Stimulated activated naive CD8-positive, alpha-beta T cell treated with anti-CD3 and anti-CD28 coated beads, Interleukin-15, amount 100 ng/mL, for 72 hours (primary cell): ENCODE results near the gene KIF19.
"Not testable (repeated sequence)": the region's sequence is repeated elsewhere in the genome, so short reads cannot be mapped to it uniquely, and the experiment has no call there.

ENCODE experiments used
- ATAC-seq: fragments of 150-1000 bp; cut with Tn5 transposase; 2 replicates; pipeline ENCODE4 v1.10.0; 2021; ENCODE audit warnings: mild to moderate bottlenecking, moderate library complexity
- DNase-seq, 2 donors: peaks; one replicate each; pipeline ENCODE4 v3.0.0; 2021 to 2022
- H3K27ac Mint-ChIP-seq, 2 donors: one replicate each; pipeline ENCODE4 v1.8.0; 2022; ENCODE audit warnings: mild to moderate bottlenecking in 2 of 2, mixed read lengths in 2 of 2, moderate library complexity in 2 of 2
- H3K27me3 Mint-ChIP-seq: one replicate; pipeline ENCODE4 v1.8.0; 2022; ENCODE audit warnings: mixed read lengths
- H3K4me1 Mint-ChIP-seq: one replicate; pipeline ENCODE4 v1.8.0; 2022; ENCODE audit warnings: mild to moderate bottlenecking, mixed read lengths
- H3K4me3 Mint-ChIP-seq, 2 donors: one replicate each; pipeline ENCODE4 v1.8.0; 2022; ENCODE audit warnings: mild to moderate bottlenecking in 2 of 2, mixed read lengths in 2 of 2, moderate library complexity in 1 of 2
- H3K9me3 Mint-ChIP-seq, 2 donors: one replicate each; pipeline ENCODE4 v1.8.0; 2022; ENCODE audit warnings: mixed read lengths in 2 of 2

The KIF19 gene

GRCh38 chr17:74394977-74395376 is 69.0 kb downstream of the KIF19 start:
- Mint-ChIP-seq H3K4me1 (no peaks in the 10 kb centered on the region), H3K9me3 (no peaks in the 10 kb centered on the region), H3K27ac (no peak overlapping the region), H3K27me3 (no peaks in the 10 kb centered on the region), H3K4me3 (no peak overlapping the region)
- no peak for DNase-seq
- ATAC-seq: no peak

- Mint-ChIP-seq H3K9me3 (no peaks in the 10 kb centered on the region), H3K4me1 (no peaks in the 10 kb centered on the region), H3K4me3 (no peak overlapping the region), H3K27ac (no peak overlapping the region), H3K27me3 (no peaks in the 10 kb centered on the region)
- ATAC-seq (no peak), DNase-seq (no peak)
Measured at GRCh38 chr17:74396567-74396966, 70.5 kb downstream of the KIF19 start.

GRCh38 chr17:74402048-74402447 is 76.0 kb downstream of the KIF19 start:
- no peaks in the 10 kb centered on the region for H3K9me3 Mint-ChIP-seq
- H3K4me1 Mint-ChIP-seq: no peaks in the 10 kb centered on the region
- DNase-seq: no peak
- ATAC-seq: no peak
- H3K4me3 Mint-ChIP-seq: no peak overlapping the region
- H3K27ac Mint-ChIP-seq: no peak overlapping the region
- peaks cover 9% of the 10 kb centered on the region for H3K27me3 Mint-ChIP-seq

- no peaks in the 10 kb centered on the region for H3K9me3 Mint-ChIP-seq
- H3K4me3 Mint-ChIP-seq: no peak overlapping the region
- peak overlapping the region in 1 of 2 donors; percentile 78 for H3K27ac Mint-ChIP-seq
- DNase-seq (no peak), ATAC-seq (no peak)
- peaks cover 9% of the 10 kb centered on the region for H3K27me3 Mint-ChIP-seq
- no peaks in the 10 kb centered on the region for H3K4me1 Mint-ChIP-seq
Measured at GRCh38 chr17:74403512-74404137, 77.6 kb downstream of the KIF19 start.

- H3K4me3 Mint-ChIP-seq: no peak overlapping the region
- H3K27ac Mint-ChIP-seq: peak overlapping the region in 1 of 2 donors; percentile 54
- DNase-seq (no peak), ATAC-seq (no peak)
- H3K27me3 Mint-ChIP-seq: peaks cover 9% of the 10 kb centered on the region
- no peaks in the 10 kb centered on the region for H3K4me1 Mint-ChIP-seq
- H3K9me3 Mint-ChIP-seq: no peaks in the 10 kb centered on the region
Measured at GRCh38 chr17:74404218-74404617, 78.2 kb downstream of the KIF19 start.

GRCh38 chr17:74404789-74405188 is 78.8 kb downstream of the KIF19 start:
- no peaks in the 10 kb centered on the region for H3K4me1 Mint-ChIP-seq
- H3K27me3 Mint-ChIP-seq: peaks cover 9% of the 10 kb centered on the region
- no peak overlapping the region for H3K27ac Mint-ChIP-seq
- no peaks in the 10 kb centered on the region for H3K9me3 Mint-ChIP-seq
- DNase-seq: no peak
- ATAC-seq: no peak
- H3K4me3 Mint-ChIP-seq: no peak overlapping the region

- H3K9me3 Mint-ChIP-seq, H3K27ac Mint-ChIP-seq, H3K4me3 Mint-ChIP-seq, H3K4me1 Mint-ChIP-seq, H3K27me3 Mint-ChIP-seq, DNase-seq, ATAC-seq: not testable (repeated sequence)
Measured at GRCh38 chr17:74405311-74405710, 79.3 kb downstream of the KIF19 start.
